Ishikawa (cell line): ENCODE data around the gene PITPNM1.

Source experiments
- EP300 ChIP-seq: IDR thresholded peaks from 2 replicates; pipeline ENCODE4 v1.6.1; 2012; ENCODE audit warnings: borderline replicate concordance
- TCF12 ChIP-seq: IDR thresholded peaks from 2 replicates; pipeline ENCODE4 v1.6.1; 2012; ENCODE audit warnings: low read depth
- USF1 ChIP-seq: IDR thresholded peaks from 2 replicates; pipeline ENCODE4 v1.6.1; 2012
- TF ChIP-seq, protein P1 (sequence below): IDR thresholded peaks from 2 replicates; pipeline ENCODE4 v1.6.1; 2012

- TF ChIP-seq, protein P1, sequence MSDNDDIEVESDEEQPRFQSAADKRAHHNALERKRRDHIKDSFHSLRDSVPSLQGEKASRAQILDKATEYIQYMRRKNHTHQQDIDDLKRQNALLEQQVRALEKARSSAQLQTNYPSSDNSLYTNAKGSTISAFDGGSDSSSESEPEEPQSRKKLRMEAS = no peak
- no peak for TF ChIP-seq USF1
- TF ChIP-seq TCF12 = no peak
- no peak for TF ChIP-seq EP300
These were observed 21.1 kb downstream of the PITPNM1 start for GRCh38 chr11:67483831-67484665.
